GM18498 (cell line): ENCODE results near the gene ITGA6.

Experiments used
- ATAC-seq: cut with Tn5 transposase; IDR thresholded peaks from one replicate; pipeline ENCODE4 v1.9.1; 2021; ENCODE audit warnings: mild to moderate bottlenecking, moderate library complexity; ENCODE audit not compliant: unreplicated experiment

Gene ITGA6

GRCh38 chr2:172415865-172416183 is 11.6 kb upstream of the ITGA6 start:
- no peak for ATAC-seq

DNA sequence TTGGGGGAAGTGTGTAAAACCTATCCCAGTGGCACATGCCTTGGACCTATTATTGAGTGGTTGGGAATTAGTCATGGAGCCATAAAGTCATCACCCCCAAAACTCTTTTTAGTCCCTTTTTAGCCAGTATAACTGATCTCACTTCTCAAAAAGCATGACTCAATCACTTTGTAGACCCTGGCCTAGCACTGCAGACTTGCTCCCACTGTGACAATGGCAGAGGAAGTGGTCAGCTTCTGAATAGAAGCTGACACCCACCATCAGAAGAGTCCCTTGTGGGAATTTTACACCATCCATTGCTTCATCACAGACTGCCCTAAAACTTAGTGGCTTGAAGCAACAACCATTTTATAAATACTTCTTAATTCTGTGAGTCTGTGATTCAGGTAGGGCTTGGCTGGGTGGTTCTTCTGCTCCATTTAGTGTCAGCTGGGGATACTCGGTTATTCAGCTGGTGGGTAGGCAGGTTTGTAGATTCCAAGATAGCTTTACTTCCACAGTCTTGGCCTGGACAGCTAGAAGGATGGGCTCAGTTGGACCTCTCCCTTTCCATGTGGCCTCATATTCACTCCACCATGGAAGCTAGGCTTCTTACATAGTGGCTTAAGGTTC is 10.8 kb upstream of the ITGA6 start:
- ATAC-seq = no peak

GRCh38 chr2:172420216-172420615 is 7.2 kb upstream of the ITGA6 start:
- no peak for ATAC-seq

DNA sequence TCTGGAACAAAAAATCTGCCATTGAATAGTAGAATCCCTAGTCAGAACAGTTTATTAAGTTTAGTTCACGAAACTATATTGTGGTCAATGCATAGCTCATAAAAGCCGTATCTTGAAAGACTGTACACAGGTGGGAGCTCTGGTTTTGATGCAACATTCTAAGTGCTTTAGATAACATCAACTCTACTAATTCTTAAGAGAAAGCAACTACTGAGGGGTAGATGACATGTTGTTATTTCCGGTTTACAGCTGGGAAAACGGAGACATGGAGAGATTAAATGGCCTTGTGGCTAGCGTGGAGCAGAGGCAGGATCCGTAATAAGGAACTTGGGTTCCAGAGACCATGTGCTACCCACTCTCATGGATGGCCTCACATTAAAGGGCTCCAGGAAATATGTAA is 4.2 kb upstream of the ITGA6 start:
- ATAC-seq = no peak

DNA sequence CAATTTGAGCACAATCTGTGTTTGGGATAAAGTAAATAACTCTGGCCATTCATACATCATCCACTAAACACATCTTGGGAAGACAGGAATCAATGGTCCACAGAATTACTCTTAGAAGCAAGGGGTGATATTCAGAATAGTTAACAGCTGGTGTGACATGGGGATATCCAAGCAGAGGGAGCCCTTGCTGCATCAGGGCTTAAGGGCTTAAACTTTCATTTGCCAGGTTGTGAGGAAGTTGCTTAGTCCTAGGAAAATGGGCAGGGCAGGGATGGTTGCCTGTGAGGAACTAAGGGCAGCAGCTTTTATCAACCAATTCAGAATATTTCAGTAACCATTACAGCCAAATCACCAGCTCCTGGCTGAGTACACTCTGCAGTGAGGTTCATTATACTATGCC is 2.0 kb upstream of the ITGA6 start:
- ATAC-seq = no peak

DNA sequence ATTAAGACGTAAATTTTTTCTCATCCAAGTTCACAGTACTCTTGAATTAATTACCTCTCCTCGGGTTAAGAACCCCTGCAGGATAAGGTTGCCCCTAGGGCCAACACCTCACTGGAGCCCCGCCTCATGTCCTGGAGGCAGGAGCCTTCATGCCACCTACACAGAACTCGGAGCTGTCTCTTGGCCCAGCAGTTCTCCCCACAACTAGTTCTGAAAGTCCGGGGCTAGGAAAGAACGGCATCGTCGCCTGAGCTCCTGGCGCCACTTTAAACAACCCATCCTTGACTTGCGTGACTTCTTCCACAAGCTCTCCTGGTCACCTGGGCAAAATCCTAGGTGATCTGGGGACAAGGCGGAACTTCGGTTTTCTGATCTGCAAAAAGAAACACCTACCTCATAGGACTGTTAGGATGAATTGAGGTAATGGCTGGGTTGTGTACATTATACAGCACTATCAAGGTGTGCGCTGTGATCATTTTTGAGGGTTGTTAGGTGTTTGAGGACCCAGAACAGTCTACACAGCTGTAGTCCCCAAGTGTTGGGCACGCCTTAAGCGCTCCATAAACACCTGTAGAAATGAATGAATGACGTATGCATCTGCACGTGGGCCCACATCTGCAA is 641 bp upstream of the ITGA6 start:
- no peak for ATAC-seq

DNA sequence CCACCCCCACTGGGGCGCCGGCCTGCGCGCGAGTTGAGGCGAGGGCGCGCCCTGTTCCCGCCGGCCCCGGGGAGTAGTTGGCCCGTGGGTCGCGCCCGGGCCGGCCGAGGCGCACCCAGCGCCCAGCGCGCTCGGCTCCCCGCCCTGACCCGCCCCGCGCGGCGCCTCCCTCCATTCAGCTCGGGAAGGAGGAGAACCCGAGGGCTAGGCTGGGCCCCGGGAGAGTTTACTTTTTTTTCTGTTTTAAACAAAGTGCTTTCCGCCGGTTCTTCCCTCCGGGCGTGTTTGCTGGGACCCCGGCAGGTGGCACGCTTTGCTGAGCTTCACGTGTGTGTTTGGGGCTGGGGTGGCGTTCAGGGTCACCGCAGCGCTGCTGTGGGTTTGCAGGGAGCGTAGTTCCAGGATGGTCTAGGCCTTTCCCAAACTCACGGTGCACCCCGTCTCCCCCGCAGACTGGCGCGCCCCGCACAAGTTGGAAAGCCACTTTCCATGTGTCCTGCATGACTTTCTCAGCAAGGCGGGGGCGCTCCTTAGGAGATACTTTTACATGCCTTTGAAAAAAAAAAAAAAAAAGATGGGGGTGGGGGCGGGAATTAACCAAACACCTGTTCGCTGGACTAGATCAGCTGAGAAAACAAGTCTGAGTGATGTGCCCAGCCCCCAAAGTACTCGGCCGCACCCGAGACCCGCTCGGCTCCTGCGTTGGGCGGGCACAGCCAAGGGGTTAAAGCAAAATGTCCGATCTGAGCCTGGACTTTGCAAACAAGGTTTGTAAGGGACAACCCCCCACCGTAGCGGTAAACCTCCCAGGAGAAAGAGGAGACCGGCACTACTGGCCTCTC is 825 bp downstream of the ITGA6 start:
- ATAC-seq = peak; percentile 33

- no peak for ATAC-seq
Measured at GRCh38 chr2:172428832-172429210, 1.4 kb downstream of the ITGA6 start.

DNA sequence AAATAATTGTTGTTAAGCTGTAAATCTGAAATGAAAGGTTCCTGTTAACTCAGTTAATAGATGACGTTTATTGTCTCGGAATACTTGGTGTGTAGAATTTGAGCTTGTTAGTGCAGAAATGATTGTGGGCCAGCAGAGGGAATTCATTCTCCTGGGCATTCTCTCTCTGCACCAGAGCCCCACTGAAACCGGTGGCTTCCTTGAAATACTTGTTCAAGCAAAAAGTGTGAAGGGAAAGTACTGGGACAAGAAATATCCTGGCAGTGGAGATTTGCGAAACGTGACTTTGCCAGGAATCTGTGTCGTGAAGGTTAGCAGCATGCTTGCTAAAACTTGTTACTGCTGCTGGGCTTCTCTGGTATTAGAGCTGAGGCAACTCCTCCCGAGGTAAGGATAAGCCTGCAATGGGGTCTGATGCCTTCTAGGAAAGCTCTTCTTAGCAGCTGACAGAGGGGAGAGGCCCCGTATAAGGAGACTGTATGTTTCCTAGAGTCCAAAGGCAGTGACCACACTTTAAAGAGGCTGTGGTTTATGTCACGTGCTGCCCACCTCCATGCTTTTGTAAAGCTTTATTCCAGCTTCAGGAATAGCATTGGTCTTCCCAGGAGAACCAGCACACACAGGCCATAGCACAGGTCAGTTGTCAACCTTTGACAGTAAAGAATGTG is 2.0 kb downstream of the ITGA6 start:
- no peak for ATAC-seq

- ATAC-seq = no peak
Measured at GRCh38 chr2:172430027-172430426, 2.6 kb downstream of the ITGA6 start.

- ATAC-seq = no peak
Measured at GRCh38 chr2:172430678-172431077, 3.3 kb downstream of the ITGA6 start.

- ATAC-seq = no peak
Measured at GRCh38 chr2:172431463-172431862, 4.1 kb downstream of the ITGA6 start.

GRCh38 chr2:172431993-172432392 is 4.6 kb downstream of the ITGA6 start:
- ATAC-seq = no peak

DNA sequence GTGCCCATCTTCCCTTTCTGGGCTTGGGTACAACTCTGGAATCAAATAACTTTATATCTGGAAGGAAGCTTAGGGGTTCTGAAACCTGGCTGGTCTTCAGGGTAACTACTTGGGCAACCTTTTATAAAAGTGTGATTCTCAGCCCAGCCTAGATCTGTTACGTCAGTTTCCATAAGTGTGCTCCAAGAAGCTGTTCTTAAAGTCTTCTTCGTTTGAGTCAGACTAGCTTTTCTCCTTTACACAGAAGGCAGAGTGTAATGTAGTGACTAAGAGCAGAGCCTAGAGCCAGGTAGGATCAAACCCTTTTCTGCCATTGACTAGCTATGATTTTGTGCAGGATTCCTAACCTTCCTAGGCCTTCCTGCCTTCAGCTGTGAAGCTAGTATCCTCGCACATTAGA is 5.8 kb downstream of the ITGA6 start:
- no peak for ATAC-seq

GRCh38 chr2:172434821-172435605 is 7.6 kb downstream of the ITGA6 start:
- no peak for ATAC-seq

- ATAC-seq = no peak
Measured at GRCh38 chr2:172435606-172435911, 8.2 kb downstream of the ITGA6 start.

DNA sequence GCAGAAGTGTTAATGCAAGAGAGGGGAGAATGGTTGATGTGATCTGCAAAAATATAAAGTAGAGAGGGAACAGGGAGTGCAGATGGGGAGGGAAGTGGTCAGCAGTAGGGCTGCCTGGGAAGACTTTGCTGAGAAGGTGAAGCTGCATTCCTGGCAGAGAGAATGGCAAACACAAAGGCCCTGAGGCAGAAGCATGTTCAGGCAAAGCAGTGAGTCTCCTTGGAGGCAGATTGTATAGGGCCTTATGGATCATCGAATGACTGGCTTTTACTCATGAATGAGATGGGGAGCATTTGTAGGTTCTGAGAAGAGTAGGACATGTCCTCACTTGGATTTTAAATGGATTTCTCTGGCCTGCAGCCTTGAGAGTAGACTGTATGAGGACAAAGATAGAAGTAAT is 9.5 kb downstream of the ITGA6 start:
- no peak for ATAC-seq

- peak; percentile 58 for ATAC-seq
Measured at GRCh38 chr2:172437419-172438341, 10.3 kb downstream of the ITGA6 start.

DNA sequence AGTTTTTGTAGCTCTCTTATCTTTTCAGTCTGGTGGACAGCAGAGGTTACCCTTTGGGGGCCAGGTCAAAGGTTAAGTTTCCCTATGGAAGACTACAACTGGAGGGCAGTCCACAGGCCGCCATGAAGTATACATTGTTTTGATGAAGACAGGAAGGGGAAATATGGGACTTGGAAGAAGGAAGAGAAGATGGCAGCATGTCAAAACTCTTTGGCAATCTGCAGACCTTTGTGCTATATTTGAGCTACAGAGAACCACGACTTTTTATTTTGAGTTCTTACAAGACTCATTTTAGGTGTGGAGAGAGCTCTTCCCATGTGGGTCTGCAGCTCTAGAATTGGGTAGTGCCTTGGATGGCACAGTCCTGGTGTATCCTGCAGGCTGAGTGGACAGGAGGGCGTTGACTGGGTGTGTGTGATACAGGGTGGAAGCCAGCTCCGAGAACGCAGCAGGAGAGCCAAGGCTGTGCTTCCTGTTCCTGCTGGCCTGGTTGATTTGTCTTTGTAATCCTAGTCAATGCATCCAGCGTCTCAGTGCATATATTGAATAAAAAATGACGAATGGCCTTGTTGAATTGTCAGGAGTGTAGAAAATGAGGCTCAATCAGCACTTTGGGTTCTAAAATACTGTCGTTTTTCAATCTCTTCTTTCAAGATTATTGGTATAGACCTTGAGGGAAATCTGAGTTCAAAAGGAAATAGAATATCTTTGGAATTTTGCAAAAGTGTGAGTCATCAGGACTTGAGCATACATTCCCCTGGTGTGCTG is 11.5 kb downstream of the ITGA6 start:
- ATAC-seq = no peak

GRCh38 chr2:172439509-172439860 is 12.1 kb downstream of the ITGA6 start:
- no peak for ATAC-seq
